ENCODE results near the gene FOXA2. TPM values are rescaled to one million over a fixed set of nuclear protein-coding genes. Genes with fewer than 3 reads are reported as not detected.
A peak's percentile ranks its signal among the peaks of the same experiment; 100 is the strongest.

The FOXA2 gene
- total and polyA plus RNA-seq, 2 of the 13 experiments (the other 11 are each of a cell fraction or from before 2014, with no cell fraction given) = 8.8 to 12.2 TPM

GRCh38 chr20:22536141-22536828, 48.1 kb downstream of the FOXA2 start (continued):
- TF ChIP-seq DPF2 (CRISPR knock-in tag; IDR thresholded peaks at IDR 0.05; ENCODE audit: borderline replicate concordance, low read depth) (peak; percentile 55; the same call in 1 of the 2 replicates), LCORL (IDR thresholded peaks at IDR 0.05) (no peak), LCORL (CRISPR knock-in tag; IDR thresholded peaks at IDR 0.05) (no peak), KIAA2018 (CRISPR knock-in tag; IDR thresholded peaks at IDR 0.05; ENCODE audit: borderline replicate concordance) (no peak), PAX8 (CRISPR knock-in tag; IDR thresholded peaks at IDR 0.05; ENCODE audit: borderline replicate concordance) (no peak), ZNF746 (CRISPR knock-in tag; IDR thresholded peaks at IDR 0.05) (0 out of 2 replicates have a peak, but pooled peaks have one; percentile 37), NR2C2 (CRISPR knock-in tag; IDR thresholded peaks at IDR 0.05; ENCODE audit: borderline replicate concordance) (0 out of 2 replicates have a peak, but pooled peaks have one; percentile 5), RORA (CRISPR knock-in tag; IDR thresholded peaks at IDR 0.05) (no peak), ZNF430 (CRISPR knock-in tag; IDR thresholded peaks at IDR 0.05) (peak; percentile 40; the same call in 1 of the 2 replicates), ZBTB7A (CRISPR knock-in tag; IDR thresholded peaks at IDR 0.05) (no peak), PBX3 (CRISPR knock-in tag; IDR thresholded peaks at IDR 0.05; ENCODE audit: borderline replicate concordance) (no peak), NCOA5 (CRISPR knock-in tag; IDR thresholded peaks at IDR 0.05) (no peak), NPAS2 (CRISPR knock-in tag; IDR thresholded peaks at IDR 0.05; ENCODE audit: borderline replicate concordance) (no peak), ZNF773 (CRISPR knock-in tag; IDR thresholded peaks at IDR 0.05; ENCODE audit: borderline replicate concordance) (no peak), ZNF101 (CRISPR knock-in tag; IDR thresholded peaks at IDR 0.05; ENCODE audit: borderline replicate concordance, low read depth) (no peak), ZNF432 (CRISPR knock-in tag; IDR thresholded peaks at IDR 0.05; ENCODE audit: borderline replicate concordance) (no peak), RXRB (CRISPR knock-in tag; IDR thresholded peaks at IDR 0.05; ENCODE audit: borderline replicate concordance) (no peak), NFYC (CRISPR knock-in tag; IDR thresholded peaks at IDR 0.05) (no peak), POLR2AphosphoS5 (IDR thresholded peaks at IDR 0.05; ENCODE audit: low read depth, low read length) (no peak)
